HG03064 (cell line): ENCODE results near the gene CCR3.

Source experiments
- ATAC-seq: cut with Tn5 transposase; IDR thresholded peaks from one replicate; pipeline ENCODE4 v1.9.1; 2021; ENCODE audit warnings: low read depth; ENCODE audit not compliant: unreplicated experiment

CCR3 gene

GRCh38 chr3:46293991-46294833 lies 52.0 kb downstream of the CCR3 start:
- no peak for ATAC-seq

- no peak for ATAC-seq
These were observed 54.6 kb downstream of the CCR3 start for GRCh38 chr3:46296826-46297225.

- ATAC-seq: no peak
These were observed 55.6 kb downstream of the CCR3 start for GRCh38 chr3:46297658-46298423.

GRCh38 chr3:46298871-46299607 lies 56.8 kb downstream of the CCR3 start:
- no peak for ATAC-seq

- ATAC-seq: no peak
These were observed 57.6 kb downstream of the CCR3 start for GRCh38 chr3:46299608-46300460.

GRCh38 chr3:46300461-46300789 lies 58.2 kb downstream of the CCR3 start:
- ATAC-seq: no peak

GRCh38 chr3:46301122-46301835 lies 59.0 kb downstream of the CCR3 start:
- ATAC-seq: no peak

GRCh38 chr3:46303240-46303639 lies 61.0 kb downstream of the CCR3 start:
- no peak for ATAC-seq

- ATAC-seq: no peak
These were observed 62.5 kb downstream of the CCR3 start for GRCh38 chr3:46304739-46305138.

GRCh38 chr3:46312991-46313390 lies 70.7 kb downstream of the CCR3 start:
- no peak for ATAC-seq

GRCh38 chr3:46314517-46314916 lies 72.3 kb downstream of the CCR3 start:
- no peak for ATAC-seq

- ATAC-seq: no peak
These were observed 73.9 kb downstream of the CCR3 start for GRCh38 chr3:46316206-46316605.
